Stomach (tissue), 9 donors: ENCODE data around the gene PRKCZ. TPM values are rescaled to one million over a fixed set of nuclear protein-coding genes. Genes with fewer than 3 reads are reported as not detected.
A peak's percentile ranks its signal among the peaks of the same experiment; 100 is the strongest.

Experiments
- DNase-seq, 2 donors: peaks; one replicate each; pipeline versions ENCODE4 v3.0.0 to v3.0.0-alpha.2; 2013 to 2019
- H3K27ac ChIP-seq, 5 donors: fragments of 200-600 bp in 4 of 5; sonication (generic) in 4 of 5; one replicate each; pipeline ENCODE4 v1.5.1; 2013 to 2019; ENCODE audit warnings: mild to moderate bottlenecking in 1 of 5, moderate library complexity in 1 of 5
- H3K27me3 ChIP-seq, 3 donors: fragments of 200-600 bp; sonication (generic); one replicate each; pipeline ENCODE4 v1.5.1; 2017 to 2019; ENCODE audit warnings: mixed run types in 1 of 3
- H3K36me3 ChIP-seq, 4 donors: fragments of 200-600 bp; sonication (generic); 1 replicate in 3 of 4; 2 replicates in 1 of 4; pipeline ENCODE4 v1.5.1; 2016 to 2019
- H3K4me1 ChIP-seq, 4 donors: fragments of 200-600 bp; sonication (generic); one replicate each; pipeline ENCODE4 v1.5.1; 2016 to 2019
- H3K4me3 ChIP-seq, 4 donors: fragments of 200-600 bp; sonication (generic) in 3 of 4; one replicate each; pipeline ENCODE4 v1.5.1; 2016 to 2019; ENCODE audit warnings: mild to moderate bottlenecking in 1 of 4
- H3K9me3 ChIP-seq, 4 donors: fragments of 200-600 bp; sonication (generic); one replicate each; pipeline ENCODE4 v1.5.1; 2016 to 2019
- EP300 ChIP-seq: sonication (generic); formaldehyde crosslinking; IDR thresholded peaks from one replicate; pipeline ENCODE4 v1.6.1; 2017; ENCODE audit warnings: antibody characterized with exemption
- POLR2A ChIP-seq, 4 donors: fragments of 450-650 bp; IDR thresholded peaks; one replicate each; pipeline ENCODE4 v1.6.1; 2016; ENCODE audit warnings: antibody characterized with exemption in 4 of 4, control low read depth in 2 of 4, mild to moderate bottlenecking in 1 of 4, moderate library complexity in 1 of 4
- POLR2AphosphoS5 ChIP-seq, 3 donors: sonication (generic); formaldehyde crosslinking; IDR thresholded peaks; one replicate each; pipeline ENCODE4 v1.6.1; 2016; ENCODE audit warnings: antibody characterized with exemption in 3 of 3
- WGBS, 5 donors: extraction: QIAGEN DNeasy Blood & Tissue Kit in 3 of 5; methylation state at CpG; one replicate each; pipeline versions ENCODE4 v1.1.5 to v1.1.7; 2013 to 2018; 5-methylcytosine and 5-hydroxymethylcytosine counted together
- intact Hi-C: fragments of 100-400 bp; cut with DNase I; formaldehyde crosslinking; loops from one replicate; pipeline ENCODE4 v1.15.1; 2023; ENCODE audit warnings: low total_unique reads
- polyA plus RNA-seq, 3 donors: library from polyadenylated mRNA; stranded (reverse); fragments of 200-250 nt; gene quantifications; one replicate each; pipeline ENCODE4 v1.2.3, GENCODE V29; 2013
- total RNA-seq, 5 donors: library from RNA; depleted of rRNA; stranded (reverse); fragments of >200 nt; gene quantifications; one replicate each; pipeline versions ENCODE4 v1.1.0 to v1.2.3, GENCODE V29; 2014 to 2016
- TF ChIP-seq, protein P1 (sequence below), 7 experiments: fragments of 450-650 bp in 4 of 7; fragments of 200-600 bp in 3 of 7; sonication (generic) in 3 of 7; IDR thresholded peaks; one replicate each; pipeline ENCODE4 v1.5.1; 2016 to 2019; ENCODE audit warnings: antibody characterized with exemption in 7 of 7, control low read depth in 2 of 7, mild to moderate bottlenecking in 1 of 7
- donor health status: healthy with polysubstance abuse.
- donor health status: Bipolar disorder and iron deficiency.
- donor health status: healthy.

PRKCZ gene
- total and polyA plus RNA-seq, 8 donors = 11.1 to 55.8 (median 25.5) TPM

DNA sequence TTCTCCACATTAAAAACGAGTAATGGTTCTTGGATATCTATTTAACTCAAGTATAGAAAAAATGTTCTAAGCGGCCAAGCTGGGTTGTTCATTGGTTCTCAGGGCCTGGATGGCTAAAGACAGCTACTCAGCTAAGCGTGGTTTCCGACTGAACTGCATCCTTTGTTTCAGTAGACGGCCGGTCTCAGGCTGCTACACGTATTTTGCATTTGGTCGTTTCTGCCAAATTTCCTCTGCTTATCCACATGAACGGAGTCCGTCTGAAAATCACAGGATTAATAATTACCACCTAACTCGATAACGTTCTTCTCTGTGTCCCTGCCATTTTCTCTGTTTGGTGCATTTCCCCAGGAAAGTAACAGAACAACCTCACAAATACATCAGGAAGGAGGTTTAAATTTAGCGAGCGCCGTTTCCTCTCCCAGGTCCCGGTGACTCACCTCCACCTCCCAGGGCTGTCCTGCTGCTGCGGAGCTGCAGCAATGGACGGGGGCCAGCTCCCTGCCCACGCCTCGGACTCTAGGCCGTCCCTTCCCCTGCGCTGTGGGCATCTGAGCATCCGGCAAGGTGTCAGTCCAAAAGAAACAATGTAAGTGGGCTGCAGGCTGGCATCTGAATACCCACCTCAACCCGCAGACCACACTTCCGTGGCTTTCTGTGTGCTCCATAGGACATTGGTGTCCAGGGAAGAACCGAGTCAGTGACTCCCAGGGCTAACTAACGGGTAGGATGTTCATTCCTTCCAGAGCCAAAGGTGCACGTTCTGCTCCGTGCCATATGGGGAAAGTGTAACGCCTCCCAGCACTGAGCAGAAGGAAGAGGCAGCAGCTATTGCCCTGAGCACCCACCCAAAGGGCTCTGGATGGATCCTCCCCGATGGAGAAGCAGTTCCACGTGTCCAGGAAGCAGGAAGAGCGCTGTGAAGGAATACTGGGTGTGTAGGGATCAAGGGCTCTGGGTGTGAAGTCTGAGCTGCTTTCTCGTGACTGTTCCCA is 35.2 kb upstream of the PRKCZ start:
- H3K36me3 ChIP-seq = no peaks in the 10 kb centered on the region
- H3K9me3 ChIP-seq = no peaks in the 10 kb centered on the region
- H3K4me1 ChIP-seq = peaks cover 7 to 15% (median 11%) of the 10 kb centered on the region in 4 donors
- H3K27ac ChIP-seq = no peak overlapping the region
- DNase-seq = no peak
- no peak for TF ChIP-seq POLR2AphosphoS5 (IDR thresholded peaks at IDR 0.05)
- TF ChIP-seq, protein P1, sequence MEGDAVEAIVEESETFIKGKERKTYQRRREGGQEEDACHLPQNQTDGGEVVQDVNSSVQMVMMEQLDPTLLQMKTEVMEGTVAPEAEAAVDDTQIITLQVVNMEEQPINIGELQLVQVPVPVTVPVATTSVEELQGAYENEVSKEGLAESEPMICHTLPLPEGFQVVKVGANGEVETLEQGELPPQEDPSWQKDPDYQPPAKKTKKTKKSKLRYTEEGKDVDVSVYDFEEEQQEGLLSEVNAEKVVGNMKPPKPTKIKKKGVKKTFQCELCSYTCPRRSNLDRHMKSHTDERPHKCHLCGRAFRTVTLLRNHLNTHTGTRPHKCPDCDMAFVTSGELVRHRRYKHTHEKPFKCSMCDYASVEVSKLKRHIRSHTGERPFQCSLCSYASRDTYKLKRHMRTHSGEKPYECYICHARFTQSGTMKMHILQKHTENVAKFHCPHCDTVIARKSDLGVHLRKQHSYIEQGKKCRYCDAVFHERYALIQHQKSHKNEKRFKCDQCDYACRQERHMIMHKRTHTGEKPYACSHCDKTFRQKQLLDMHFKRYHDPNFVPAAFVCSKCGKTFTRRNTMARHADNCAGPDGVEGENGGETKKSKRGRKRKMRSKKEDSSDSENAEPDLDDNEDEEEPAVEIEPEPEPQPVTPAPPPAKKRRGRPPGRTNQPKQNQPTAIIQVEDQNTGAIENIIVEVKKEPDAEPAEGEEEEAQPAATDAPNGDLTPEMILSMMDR (IDR thresholded peaks at IDR 0.05) = no peak
- no peak for TF ChIP-seq POLR2A (IDR thresholded peaks at IDR 0.05)
- TF ChIP-seq EP300 = no peak
- WGBS, 5 donors = 55 to 71% (median 64%) methylated on average over 32 to 34 of the region's 34 CpGs
- peaks cover 12 to 87% (median 22%) of the 10 kb centered on the region in 3 donors for H3K27me3 ChIP-seq
- intact Hi-C loops = no loop called here
- H3K4me3 ChIP-seq = no peak overlapping the region

DNA sequence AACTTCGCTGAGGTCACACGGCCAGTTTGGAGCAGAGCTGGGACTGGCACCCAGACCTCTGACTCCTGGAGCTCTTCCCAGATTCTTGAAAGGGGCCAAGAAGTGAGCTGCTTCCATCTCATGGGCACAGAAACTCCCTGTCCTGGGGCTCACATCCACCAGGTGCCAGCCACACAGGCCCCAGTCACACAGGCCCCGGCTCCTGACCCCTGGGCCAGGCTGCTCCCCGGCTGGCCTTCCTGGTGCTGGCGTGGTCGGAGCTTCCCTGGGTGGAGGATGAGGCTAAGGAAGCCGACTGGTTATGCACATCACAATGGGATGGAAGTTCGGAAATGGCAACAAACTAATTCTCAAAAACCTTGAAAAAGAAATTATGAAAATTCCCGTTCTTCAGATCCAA is 34.1 kb upstream of the PRKCZ start:
- peaks cover 22 to 98% (median 33%) of the 10 kb centered on the region in 3 donors for H3K27me3 ChIP-seq
- no peak overlapping the region for H3K4me3 ChIP-seq
- DNase-seq = no peak
- no peak for TF ChIP-seq EP300
- no peak for TF ChIP-seq POLR2A (IDR thresholded peaks at IDR 0.05)
- TF ChIP-seq, protein P1 (IDR thresholded peaks at IDR 0.05) = no peak
- TF ChIP-seq POLR2AphosphoS5 (IDR thresholded peaks at IDR 0.05) = no peak
- whole genome bisulfite sequencing, 5 donors = 61 to 78% (median 74%) methylated on average over 9 of the region's 9 CpGs
- no peaks in the 10 kb centered on the region for H3K9me3 ChIP-seq
- H3K4me1 ChIP-seq = peaks cover 7 to 16% (median 11%) of the 10 kb centered on the region in 4 donors
- H3K27ac ChIP-seq = no peak overlapping the region
- intact Hi-C loops = no loop called here
- no peaks in the 10 kb centered on the region for H3K36me3 ChIP-seq

DNA sequence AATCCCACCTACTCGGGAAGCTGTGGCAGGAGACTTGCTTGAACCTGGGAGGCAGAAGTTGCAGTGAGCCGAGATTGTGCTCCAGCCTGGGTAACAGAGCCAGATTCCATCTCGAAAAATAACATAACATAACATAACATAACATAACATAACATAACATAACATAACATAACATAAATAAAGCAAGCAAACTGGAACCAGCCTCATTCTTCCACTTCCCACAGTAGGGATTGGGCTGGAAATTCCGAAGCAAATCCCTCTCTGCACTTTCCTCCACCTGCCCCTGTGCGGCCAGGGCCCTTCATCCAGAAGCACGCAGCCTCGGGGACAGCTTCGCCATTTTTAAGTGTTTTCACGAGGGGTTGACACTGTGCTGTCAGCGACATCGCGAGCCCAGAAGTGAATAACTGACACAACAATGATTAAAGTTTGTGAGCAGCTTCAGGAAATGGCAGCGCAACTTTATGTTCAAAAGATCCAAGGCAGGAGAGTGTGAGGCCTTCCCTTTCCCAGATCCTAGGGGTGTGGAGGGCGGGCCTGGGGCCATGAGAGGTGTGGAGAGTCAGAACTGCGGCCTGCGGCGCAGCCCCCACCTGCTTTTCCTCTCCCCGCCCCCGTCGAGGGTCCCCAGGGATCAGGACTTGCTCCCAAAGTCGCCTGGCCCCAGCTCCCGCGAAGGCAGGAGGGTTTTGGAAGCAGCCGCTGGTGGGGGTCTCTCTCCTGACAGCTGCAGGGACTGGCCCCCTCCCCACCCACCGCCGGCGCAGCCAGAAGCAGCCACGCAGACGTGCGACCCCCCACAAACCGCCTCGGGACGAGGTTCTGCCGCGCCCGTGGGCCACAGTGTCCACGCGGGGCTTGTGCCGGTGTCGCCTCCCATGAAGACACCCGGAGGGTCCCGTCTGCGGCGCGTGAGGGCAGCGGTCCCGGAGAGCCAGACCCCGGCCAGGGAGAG is 31.7 kb upstream of the PRKCZ start:
- 13 to 57% (median 21%) methylated on average over 13 to 48 of the region's 48 CpGs for WGBS, 5 donors
- H3K4me3 ChIP-seq = peak overlapping the region in 1 of 4 donors; percentile 40

More for the DNA sequence above, 31.7 kb upstream of the PRKCZ start:
- TF ChIP-seq POLR2AphosphoS5 (IDR thresholded peaks at IDR 0.05) (no peak), EP300 (no peak), POLR2A (IDR thresholded peaks at IDR 0.05) (no peak)
- TF ChIP-seq, protein P1 (IDR thresholded peaks at IDR 0.05) = no peak
- intact Hi-C loops = no loop called here
- Histone ChIP-seq H3K36me3 (no peaks in the 10 kb centered on the region), H3K4me1 (peaks cover 7 to 16% (median 11%) of the 10 kb centered on the region in 4 donors), H3K27ac (no peak overlapping the region), H3K27me3 (peaks cover 35 to 100% (median 55%) of the 10 kb centered on the region in 3 donors), H3K9me3 (no peaks in the 10 kb centered on the region)
- no peak for DNase-seq
